Measurements from ENCODE around the gene CILP. TPM values are rescaled to one million over a fixed set of nuclear protein-coding genes. Genes with fewer than 3 reads are reported as not detected.

CILP gene
- total and polyA plus RNA-seq, 2 experiments from 2014 or later: 0.03 TPM; not detected in 1

DNA sequence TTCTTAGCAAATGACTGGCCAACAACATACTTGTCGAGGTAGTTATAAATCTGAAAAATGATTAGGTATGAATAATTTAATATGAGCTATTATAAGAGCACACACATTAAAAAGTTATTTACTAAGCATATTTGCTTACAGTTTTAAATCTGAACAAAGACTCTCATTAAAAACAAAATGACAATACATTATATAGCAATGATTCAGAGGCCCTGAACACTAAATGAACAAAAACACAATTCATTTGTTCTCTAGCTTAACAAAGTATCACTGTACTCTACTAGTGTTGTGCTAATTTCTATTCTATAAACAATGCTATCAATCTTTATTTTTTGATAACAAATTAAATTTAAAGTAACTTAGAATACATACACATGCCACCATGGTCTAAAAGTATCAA is 47.1 kb downstream of the CILP start:
- TF ChIP-seq STAT1 (IDR thresholded peaks at IDR 0.05; ENCODE audit: unreplicated experiment): no peak
- TF ChIP-seq POLR2AphosphoS5 (IDR thresholded peaks at IDR 0.05; ENCODE audit: low read depth): no peak
- no peak for TF ChIP-seq CREB1 (CRISPR knock-in tag; IDR thresholded peaks at IDR 0.05; ENCODE audit: low read depth)
- TF ChIP-seq EZH2phosphoT487 (IDR thresholded peaks at IDR 0.05; ENCODE audit: unreplicated experiment): no peak
- TF ChIP-seq NANOG (IDR thresholded peaks at IDR 0.05; ENCODE audit: borderline replicate concordance): no peak
- Mint-ChIP-seq H3K36me3 (ENCODE audit: low read depth) (peaks cover 20% of the 10 kb centered on the region; the same call in 2 of the 3 replicates), H3K27ac (no peak overlapping the region), H3K4me1 (no peaks in the 10 kb centered on the region), H3K9me3 (no peaks in the 10 kb centered on the region), H3K4me3 (no peak overlapping the region), H3K27me3 (ENCODE audit: insufficient read depth, low read depth, poor library complexity) (no peaks in the 10 kb centered on the region)
- Histone ChIP-seq H3K27me3 (ENCODE audit: insufficient read depth) (no peaks in the 10 kb centered on the region), H3K9me2 (ENCODE audit: insufficient read depth) (no peaks in the 10 kb centered on the region), H3K27ac (ENCODE audit: low read depth) (no peak overlapping the region), H3K79me2 (replicated peaks; ENCODE audit: insufficient read depth) (no peaks in the 10 kb centered on the region), H3K4me3 (no peak overlapping the region), H3K4me2 (no peak overlapping the region), H2AFZ (no peak overlapping the region), H4K20me1 (replicated peaks; ENCODE audit: insufficient read depth) (no peaks in the 10 kb centered on the region; the same call in none of the 2 replicates), H3K4me1 (ENCODE audit: insufficient read depth) (no peaks in the 10 kb centered on the region), H3K36me3 (ENCODE audit: insufficient read depth) (peaks cover 15% of the 10 kb centered on the region; the same call in 1 of the 2 replicates), H3F3A (replicated peaks; ENCODE audit: low read depth) (no peaks in the 10 kb centered on the region)
- DNase-seq (ENCODE audit: low spot score) (no peak), ATAC-seq (no peak)

DNA sequence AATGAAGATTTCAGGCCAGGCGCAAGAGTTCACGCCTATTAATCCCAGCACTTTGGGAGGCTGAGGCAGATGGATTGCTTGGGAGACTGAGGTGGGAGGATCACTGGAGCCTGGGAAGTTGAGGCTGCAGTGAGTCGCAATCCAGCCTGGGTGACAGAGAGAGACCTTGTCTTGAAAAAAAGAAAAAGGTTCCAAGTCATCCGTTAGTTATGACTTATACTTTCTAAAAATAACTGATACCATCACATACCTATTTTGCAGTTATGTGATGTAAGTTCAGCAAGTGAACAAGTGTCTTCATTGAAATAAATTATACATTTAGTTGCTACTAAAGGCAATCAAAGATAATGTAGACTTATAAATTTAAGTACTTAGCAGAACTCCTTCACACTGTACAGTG is 48.2 kb downstream of the CILP start:
- H3K4me1 Mint-ChIP-seq: no peaks in the 10 kb centered on the region
- no peak overlapping the region for H3K27ac ChIP-seq (ENCODE audit: low read depth)
- H2AFZ ChIP-seq: no peak overlapping the region
- no peaks in the 10 kb centered on the region for H3K27me3 ChIP-seq (ENCODE audit: insufficient read depth)
- no peaks in the 10 kb centered on the region for H3K9me2 ChIP-seq (ENCODE audit: insufficient read depth)
- H3K9me3 Mint-ChIP-seq: no peaks in the 10 kb centered on the region
- H4K20me1 ChIP-seq (replicated peaks; ENCODE audit: insufficient read depth): no peaks in the 10 kb centered on the region; the same call in none of the 2 replicates
- H3K27me3 Mint-ChIP-seq (ENCODE audit: insufficient read depth, low read depth, poor library complexity): no peaks in the 10 kb centered on the region
- H3K36me3 Mint-ChIP-seq (ENCODE audit: low read depth): peaks cover 23% of the 10 kb centered on the region; the same call in 2 of the 3 replicates
- DNase-seq (ENCODE audit: low spot score): no peak
- H3K4me1 ChIP-seq (ENCODE audit: insufficient read depth): no peaks in the 10 kb centered on the region
- no peaks in the 10 kb centered on the region for H3F3A ChIP-seq (replicated peaks; ENCODE audit: low read depth)
- H3K36me3 ChIP-seq (ENCODE audit: insufficient read depth): peaks cover 15% of the 10 kb centered on the region; the same call in 1 of the 2 replicates
- no peak overlapping the region for H3K4me2 ChIP-seq
- no peak overlapping the region for H3K27ac Mint-ChIP-seq
- no peak overlapping the region for H3K4me3 Mint-ChIP-seq
- ATAC-seq: no peak
- no peaks in the 10 kb centered on the region for H3K79me2 ChIP-seq (replicated peaks; ENCODE audit: insufficient read depth)
- no peak overlapping the region for H3K4me3 ChIP-seq
- TF ChIP-seq, protein P1, sequence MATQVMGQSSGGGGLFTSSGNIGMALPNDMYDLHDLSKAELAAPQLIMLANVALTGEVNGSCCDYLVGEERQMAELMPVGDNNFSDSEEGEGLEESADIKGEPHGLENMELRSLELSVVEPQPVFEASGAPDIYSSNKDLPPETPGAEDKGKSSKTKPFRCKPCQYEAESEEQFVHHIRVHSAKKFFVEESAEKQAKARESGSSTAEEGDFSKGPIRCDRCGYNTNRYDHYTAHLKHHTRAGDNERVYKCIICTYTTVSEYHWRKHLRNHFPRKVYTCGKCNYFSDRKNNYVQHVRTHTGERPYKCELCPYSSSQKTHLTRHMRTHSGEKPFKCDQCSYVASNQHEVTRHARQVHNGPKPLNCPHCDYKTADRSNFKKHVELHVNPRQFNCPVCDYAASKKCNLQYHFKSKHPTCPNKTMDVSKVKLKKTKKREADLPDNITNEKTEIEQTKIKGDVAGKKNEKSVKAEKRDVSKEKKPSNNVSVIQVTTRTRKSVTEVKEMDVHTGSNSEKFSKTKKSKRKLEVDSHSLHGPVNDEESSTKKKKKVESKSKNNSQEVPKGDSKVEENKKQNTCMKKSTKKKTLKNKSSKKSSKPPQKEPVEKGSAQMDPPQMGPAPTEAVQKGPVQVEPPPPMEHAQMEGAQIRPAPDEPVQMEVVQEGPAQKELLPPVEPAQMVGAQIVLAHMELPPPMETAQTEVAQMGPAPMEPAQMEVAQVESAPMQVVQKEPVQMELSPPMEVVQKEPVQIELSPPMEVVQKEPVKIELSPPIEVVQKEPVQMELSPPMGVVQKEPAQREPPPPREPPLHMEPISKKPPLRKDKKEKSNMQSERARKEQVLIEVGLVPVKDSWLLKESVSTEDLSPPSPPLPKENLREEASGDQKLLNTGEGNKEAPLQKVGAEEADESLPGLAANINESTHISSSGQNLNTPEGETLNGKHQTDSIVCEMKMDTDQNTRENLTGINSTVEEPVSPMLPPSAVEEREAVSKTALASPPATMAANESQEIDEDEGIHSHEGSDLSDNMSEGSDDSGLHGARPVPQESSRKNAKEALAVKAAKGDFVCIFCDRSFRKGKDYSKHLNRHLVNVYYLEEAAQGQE (IDR thresholded peaks at IDR 0.05; ENCODE audit: unreplicated experiment): no peak
- TF ChIP-seq JUNB (IDR thresholded peaks at IDR 0.05; ENCODE audit: unreplicated experiment): no peak
- TF ChIP-seq ZNF331 (CRISPR knock-in tag; IDR thresholded peaks at IDR 0.05; ENCODE audit: low read depth): no peak
- no peak for TF ChIP-seq EZH2 (IDR thresholded peaks at IDR 0.05; ENCODE audit: low read depth, unreplicated experiment)
- TF ChIP-seq, protein P2, sequence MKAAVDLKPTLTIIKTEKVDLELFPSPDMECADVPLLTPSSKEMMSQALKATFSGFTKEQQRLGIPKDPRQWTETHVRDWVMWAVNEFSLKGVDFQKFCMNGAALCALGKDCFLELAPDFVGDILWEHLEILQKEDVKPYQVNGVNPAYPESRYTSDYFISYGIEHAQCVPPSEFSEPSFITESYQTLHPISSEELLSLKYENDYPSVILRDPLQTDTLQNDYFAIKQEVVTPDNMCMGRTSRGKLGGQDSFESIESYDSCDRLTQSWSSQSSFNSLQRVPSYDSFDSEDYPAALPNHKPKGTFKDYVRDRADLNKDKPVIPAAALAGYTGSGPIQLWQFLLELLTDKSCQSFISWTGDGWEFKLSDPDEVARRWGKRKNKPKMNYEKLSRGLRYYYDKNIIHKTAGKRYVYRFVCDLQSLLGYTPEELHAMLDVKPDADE (IDR thresholded peaks at IDR 0.05): no peak
- TF ChIP-seq STAT1 (IDR thresholded peaks at IDR 0.05; ENCODE audit: unreplicated experiment): no peak
- TF ChIP-seq, protein P3, sequence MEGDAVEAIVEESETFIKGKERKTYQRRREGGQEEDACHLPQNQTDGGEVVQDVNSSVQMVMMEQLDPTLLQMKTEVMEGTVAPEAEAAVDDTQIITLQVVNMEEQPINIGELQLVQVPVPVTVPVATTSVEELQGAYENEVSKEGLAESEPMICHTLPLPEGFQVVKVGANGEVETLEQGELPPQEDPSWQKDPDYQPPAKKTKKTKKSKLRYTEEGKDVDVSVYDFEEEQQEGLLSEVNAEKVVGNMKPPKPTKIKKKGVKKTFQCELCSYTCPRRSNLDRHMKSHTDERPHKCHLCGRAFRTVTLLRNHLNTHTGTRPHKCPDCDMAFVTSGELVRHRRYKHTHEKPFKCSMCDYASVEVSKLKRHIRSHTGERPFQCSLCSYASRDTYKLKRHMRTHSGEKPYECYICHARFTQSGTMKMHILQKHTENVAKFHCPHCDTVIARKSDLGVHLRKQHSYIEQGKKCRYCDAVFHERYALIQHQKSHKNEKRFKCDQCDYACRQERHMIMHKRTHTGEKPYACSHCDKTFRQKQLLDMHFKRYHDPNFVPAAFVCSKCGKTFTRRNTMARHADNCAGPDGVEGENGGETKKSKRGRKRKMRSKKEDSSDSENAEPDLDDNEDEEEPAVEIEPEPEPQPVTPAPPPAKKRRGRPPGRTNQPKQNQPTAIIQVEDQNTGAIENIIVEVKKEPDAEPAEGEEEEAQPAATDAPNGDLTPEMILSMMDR (conservative IDR thresholded peaks at IDR 0.05; ENCODE audit: low read depth in 2 of 2): no peak
